Stomach (tissue), 4 donors: Measurements from ENCODE around the gene CHSY3.

Source experiments
- POLR2AphosphoS5 ChIP-seq, 3 donors: sonication (generic); formaldehyde crosslinking; IDR thresholded peaks; one replicate each; pipeline ENCODE4 v1.6.1; 2016; ENCODE audit warnings: antibody characterized with exemption in 3 of 3
- TF ChIP-seq, protein P1 (sequence below), 7 experiments: fragments of 450-650 bp in 4 of 7; fragments of 200-600 bp in 3 of 7; sonication (generic) in 3 of 7; IDR thresholded peaks; one replicate each; pipeline ENCODE4 v1.5.1; 2016 to 2019; ENCODE audit warnings: antibody characterized with exemption in 7 of 7, control low read depth in 2 of 7, mild to moderate bottlenecking in 1 of 7

DNA sequence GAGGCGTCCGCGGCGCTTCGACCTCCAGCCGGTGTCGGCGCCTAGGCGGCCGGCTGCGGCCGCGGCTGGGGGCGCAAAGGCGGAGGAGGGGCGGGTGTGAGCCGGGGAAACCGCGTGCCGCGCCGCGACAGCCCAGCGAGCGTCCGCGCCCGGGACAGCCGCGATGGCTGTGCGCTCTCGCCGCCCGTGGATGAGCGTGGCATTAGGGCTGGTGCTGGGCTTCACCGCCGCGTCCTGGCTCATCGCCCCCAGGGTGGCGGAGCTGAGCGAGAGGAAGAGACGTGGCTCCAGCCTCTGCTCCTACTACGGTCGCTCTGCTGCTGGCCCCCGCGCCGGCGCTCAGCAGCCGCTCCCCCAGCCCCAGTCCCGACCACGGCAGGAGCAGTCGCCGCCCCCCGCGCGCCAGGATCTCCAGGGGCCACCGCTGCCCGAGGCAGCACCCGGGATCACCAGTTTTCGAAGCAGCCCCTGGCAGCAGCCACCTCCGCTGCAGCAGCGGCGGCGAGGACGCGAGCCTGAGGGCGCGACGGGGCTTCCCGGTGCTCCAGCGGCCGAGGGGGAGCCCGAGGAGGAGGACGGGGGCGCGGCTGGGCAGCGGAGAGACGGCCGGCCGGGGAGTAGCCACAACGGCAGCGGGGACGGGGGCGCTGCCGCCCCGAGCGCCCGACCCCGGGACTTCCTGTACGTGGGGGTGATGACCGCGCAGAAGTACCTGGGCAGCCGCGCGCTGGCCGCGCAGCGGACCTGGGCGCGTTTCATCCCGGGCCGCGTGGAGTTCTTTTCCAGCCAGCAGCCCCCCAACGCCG is 605 bp downstream of the CHSY3 start:
- TF ChIP-seq, protein P1, sequence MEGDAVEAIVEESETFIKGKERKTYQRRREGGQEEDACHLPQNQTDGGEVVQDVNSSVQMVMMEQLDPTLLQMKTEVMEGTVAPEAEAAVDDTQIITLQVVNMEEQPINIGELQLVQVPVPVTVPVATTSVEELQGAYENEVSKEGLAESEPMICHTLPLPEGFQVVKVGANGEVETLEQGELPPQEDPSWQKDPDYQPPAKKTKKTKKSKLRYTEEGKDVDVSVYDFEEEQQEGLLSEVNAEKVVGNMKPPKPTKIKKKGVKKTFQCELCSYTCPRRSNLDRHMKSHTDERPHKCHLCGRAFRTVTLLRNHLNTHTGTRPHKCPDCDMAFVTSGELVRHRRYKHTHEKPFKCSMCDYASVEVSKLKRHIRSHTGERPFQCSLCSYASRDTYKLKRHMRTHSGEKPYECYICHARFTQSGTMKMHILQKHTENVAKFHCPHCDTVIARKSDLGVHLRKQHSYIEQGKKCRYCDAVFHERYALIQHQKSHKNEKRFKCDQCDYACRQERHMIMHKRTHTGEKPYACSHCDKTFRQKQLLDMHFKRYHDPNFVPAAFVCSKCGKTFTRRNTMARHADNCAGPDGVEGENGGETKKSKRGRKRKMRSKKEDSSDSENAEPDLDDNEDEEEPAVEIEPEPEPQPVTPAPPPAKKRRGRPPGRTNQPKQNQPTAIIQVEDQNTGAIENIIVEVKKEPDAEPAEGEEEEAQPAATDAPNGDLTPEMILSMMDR (IDR thresholded peaks at IDR 0.05) = no peak
- TF ChIP-seq POLR2AphosphoS5 (IDR thresholded peaks at IDR 0.05) = no peak
